Measurements from ENCODE around the gene PTGR1. TPM values are rescaled to one million over a fixed set of nuclear protein-coding genes. Genes with fewer than 3 reads are reported as not detected.
"Not testable (repeated sequence)": the region's sequence is repeated elsewhere in the genome, so short reads cannot be mapped to it uniquely, and the experiment has no call there.

Gene PTGR1
- total RNA-seq, 1 experiment from 2014 or later = 41.6 TPM

DNA sequence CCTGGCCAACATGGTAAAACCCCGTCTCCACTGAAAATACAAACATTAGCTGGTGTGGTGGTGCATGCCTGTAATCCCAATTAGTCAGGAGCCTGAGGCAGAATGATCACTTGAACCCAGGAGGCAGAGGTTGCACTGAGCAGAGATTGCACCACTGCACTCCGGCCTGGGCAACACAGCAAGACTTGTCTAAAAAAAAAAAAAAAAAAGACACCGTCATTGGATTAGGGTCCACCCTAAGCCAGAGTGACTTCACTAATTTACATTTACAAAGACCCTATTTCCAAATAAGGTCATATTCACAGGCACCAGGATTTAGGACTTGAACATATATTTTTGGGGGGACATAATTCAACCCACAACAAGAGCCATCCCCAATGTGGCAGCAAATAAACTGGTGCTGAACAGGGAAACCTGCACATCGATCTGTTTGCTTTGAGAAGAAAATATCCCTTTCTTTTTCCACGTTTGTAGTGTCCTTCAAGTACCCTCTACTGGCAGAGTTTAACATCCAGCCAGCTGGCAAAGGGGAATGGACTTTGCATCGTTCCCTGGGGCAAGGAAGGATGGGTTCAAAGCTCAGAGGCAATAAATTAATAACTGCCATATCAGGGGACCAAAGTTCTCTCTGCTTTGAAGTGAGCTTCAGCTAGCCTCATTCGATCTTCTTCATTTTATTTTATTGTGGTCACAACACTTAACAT is 28.0 kb upstream of the PTGR1 start (continued):
- TF ChIP-seq, protein P1, sequence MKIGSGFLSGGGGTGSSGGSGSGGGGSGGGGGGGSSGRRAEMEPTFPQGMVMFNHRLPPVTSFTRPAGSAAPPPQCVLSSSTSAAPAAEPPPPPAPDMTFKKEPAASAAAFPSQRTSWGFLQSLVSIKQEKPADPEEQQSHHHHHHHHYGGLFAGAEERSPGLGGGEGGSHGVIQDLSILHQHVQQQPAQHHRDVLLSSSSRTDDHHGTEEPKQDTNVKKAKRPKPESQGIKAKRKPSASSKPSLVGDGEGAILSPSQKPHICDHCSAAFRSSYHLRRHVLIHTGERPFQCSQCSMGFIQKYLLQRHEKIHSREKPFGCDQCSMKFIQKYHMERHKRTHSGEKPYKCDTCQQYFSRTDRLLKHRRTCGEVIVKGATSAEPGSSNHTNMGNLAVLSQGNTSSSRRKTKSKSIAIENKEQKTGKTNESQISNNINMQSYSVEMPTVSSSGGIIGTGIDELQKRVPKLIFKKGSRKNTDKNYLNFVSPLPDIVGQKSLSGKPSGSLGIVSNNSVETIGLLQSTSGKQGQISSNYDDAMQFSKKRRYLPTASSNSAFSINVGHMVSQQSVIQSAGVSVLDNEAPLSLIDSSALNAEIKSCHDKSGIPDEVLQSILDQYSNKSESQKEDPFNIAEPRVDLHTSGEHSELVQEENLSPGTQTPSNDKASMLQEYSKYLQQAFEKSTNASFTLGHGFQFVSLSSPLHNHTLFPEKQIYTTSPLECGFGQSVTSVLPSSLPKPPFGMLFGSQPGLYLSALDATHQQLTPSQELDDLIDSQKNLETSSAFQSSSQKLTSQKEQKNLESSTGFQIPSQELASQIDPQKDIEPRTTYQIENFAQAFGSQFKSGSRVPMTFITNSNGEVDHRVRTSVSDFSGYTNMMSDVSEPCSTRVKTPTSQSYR (CRISPR knock-in tag; IDR thresholded peaks at IDR 0.05) = no peak
- TF ChIP-seq ATF1 (CRISPR knock-in tag; IDR thresholded peaks at IDR 0.05) (no peak), TEAD1 (CRISPR knock-in tag; IDR thresholded peaks at IDR 0.05) (no peak), GRHL2 (CRISPR knock-in tag; IDR thresholded peaks at IDR 0.05; ENCODE audit: insufficient replicate concordance, severe bottlenecking) (no peak)

DNA sequence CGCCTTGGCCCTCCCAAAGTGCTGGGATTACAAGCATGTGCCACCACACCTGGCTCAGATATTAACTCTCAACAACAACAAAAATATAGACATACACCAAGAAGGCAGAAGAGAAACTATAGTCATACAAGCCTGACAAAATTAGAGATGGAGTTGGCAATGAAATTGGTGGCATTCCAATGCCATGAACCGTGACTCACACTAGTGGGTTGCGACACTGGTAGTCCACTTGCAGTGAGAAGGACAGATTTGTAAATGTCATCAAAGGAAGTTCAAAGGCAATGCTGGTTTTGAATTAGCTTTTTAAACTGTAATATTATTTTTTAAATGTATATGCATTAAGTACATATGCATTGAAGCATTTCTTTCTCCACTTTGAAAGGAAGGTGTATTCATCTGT is 23.2 kb upstream of the PTGR1 start:
- TF ChIP-seq, protein P2, sequence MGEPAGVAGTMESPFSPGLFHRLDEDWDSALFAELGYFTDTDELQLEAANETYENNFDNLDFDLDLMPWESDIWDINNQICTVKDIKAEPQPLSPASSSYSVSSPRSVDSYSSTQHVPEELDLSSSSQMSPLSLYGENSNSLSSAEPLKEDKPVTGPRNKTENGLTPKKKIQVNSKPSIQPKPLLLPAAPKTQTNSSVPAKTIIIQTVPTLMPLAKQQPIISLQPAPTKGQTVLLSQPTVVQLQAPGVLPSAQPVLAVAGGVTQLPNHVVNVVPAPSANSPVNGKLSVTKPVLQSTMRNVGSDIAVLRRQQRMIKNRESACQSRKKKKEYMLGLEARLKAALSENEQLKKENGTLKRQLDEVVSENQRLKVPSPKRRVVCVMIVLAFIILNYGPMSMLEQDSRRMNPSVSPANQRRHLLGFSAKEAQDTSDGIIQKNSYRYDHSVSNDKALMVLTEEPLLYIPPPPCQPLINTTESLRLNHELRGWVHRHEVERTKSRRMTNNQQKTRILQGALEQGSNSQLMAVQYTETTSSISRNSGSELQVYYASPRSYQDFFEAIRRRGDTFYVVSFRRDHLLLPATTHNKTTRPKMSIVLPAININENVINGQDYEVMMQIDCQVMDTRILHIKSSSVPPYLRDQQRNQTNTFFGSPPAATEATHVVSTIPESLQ (CRISPR knock-in tag; IDR thresholded peaks at IDR 0.05) = no peak
- TF ChIP-seq SMAD3 (CRISPR knock-in tag; IDR thresholded peaks at IDR 0.05; ENCODE audit: borderline replicate concordance) = no peak
- TF ChIP-seq, protein P3, sequence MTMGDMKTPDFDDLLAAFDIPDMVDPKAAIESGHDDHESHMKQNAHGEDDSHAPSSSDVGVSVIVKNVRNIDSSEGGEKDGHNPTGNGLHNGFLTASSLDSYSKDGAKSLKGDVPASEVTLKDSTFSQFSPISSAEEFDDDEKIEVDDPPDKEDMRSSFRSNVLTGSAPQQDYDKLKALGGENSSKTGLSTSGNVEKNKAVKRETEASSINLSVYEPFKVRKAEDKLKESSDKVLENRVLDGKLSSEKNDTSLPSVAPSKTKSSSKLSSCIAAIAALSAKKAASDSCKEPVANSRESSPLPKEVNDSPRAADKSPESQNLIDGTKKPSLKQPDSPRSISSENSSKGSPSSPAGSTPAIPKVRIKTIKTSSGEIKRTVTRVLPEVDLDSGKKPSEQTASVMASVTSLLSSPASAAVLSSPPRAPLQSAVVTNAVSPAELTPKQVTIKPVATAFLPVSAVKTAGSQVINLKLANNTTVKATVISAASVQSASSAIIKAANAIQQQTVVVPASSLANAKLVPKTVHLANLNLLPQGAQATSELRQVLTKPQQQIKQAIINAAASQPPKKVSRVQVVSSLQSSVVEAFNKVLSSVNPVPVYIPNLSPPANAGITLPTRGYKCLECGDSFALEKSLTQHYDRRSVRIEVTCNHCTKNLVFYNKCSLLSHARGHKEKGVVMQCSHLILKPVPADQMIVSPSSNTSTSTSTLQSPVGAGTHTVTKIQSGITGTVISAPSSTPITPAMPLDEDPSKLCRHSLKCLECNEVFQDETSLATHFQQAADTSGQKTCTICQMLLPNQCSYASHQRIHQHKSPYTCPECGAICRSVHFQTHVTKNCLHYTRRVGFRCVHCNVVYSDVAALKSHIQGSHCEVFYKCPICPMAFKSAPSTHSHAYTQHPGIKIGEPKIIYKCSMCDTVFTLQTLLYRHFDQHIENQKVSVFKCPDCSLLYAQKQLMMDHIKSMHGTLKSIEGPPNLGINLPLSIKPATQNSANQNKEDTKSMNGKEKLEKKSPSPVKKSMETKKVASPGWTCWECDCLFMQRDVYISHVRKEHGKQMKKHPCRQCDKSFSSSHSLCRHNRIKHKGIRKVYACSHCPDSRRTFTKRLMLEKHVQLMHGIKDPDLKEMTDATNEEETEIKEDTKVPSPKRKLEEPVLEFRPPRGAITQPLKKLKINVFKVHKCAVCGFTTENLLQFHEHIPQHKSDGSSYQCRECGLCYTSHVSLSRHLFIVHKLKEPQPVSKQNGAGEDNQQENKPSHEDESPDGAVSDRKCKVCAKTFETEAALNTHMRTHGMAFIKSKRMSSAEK (CRISPR knock-in tag; IDR thresholded peaks at IDR 0.05; ENCODE audit: borderline replicate concordance) = no peak
- H3K36me3 Mint-ChIP-seq = no peaks in the 10 kb centered on the region
- H3K4me3 Mint-ChIP-seq = no peak overlapping the region
- DNase-seq (ENCODE audit: low spot score) = no peak
- no peak for ATAC-seq
- POLR2A ChIA-PET = no interaction called here
- CTCF ChIA-PET = interaction anchor here (2.1 kb wide), 1 partner anchor 18 kb away, joined by 7 read pairs; no protein-coding TSS in a partner anchor
- H3K4me1 Mint-ChIP-seq = peaks cover 13% of the 10 kb centered on the region
- H3K9me3 Mint-ChIP-seq = peaks cover 4% of the 10 kb centered on the region; the same call in 1 of the 2 replicates
- H3K27me3 Mint-ChIP-seq (ENCODE audit: low read depth) = no peaks in the 10 kb centered on the region
- no peak overlapping the region for H3K27ac Mint-ChIP-seq

DNA sequence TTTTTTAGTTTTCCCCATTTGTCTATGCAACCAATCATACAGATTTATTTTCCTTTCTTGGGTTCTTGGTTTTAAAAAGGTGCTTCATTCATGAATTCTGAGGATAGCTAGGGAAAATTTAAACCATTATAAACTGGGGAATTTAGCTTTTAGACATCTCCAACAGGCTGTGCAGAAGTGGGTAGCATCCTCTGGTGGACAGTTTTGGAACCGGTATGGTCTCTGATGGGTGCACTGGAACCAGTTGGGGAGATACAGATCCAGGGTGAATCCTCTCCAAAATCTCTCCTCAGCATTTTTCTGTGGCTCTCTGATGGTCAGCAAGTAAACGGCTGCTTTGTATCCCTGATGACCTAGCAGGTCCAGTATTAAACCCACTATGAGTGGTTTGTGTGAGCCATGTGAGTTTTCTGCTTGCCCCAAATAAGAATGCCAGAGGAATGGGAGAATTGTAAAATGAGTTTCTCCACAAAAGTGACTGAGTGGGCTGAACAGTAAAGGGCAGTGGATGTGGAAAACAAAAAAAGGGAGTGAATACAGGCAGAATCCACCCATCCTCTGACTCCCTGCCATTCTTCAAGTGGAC is 22.5 kb upstream of the PTGR1 start:
- DNase-seq (ENCODE audit: low spot score) = peak; percentile 41
- POLR2A ChIA-PET = interaction anchor here (0.6 to 1.5 kb wide), 2 partner anchors 22 to 24 kb away, joined by 3 read pairs; no protein-coding TSS in a partner anchor
- peaks cover 4% of the 10 kb centered on the region; the same call in 1 of the 2 replicates for H3K9me3 Mint-ChIP-seq

DNA sequence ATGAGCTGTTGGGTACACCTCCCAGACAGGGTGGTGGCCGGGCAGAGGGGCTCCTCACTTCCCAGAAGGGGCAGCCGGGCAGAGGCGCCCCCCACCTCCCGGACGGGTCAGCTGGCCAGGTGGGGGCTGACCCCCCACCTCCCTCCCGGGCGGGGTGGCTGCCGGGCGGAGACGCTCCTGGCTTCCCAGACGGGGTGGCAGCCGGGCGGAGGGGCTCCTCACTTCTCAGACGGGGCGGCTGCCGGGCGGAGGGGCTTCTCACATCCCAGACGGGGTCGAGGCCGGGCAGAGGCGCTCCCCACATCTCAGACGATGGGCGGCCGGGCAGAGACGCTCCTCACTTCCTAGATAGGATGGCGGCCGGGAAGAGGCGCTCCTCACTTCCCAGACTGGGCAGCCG is 17.9 kb upstream of the PTGR1 start:
- H3K36me3 Mint-ChIP-seq; DNase-seq (ENCODE audit: low spot score); H3K9me3 Mint-ChIP-seq; POLR2A ChIA-PET; ATAC-seq; H3K27ac Mint-ChIP-seq; H3K27me3 Mint-ChIP-seq (ENCODE audit: low read depth); H3K4me3 Mint-ChIP-seq; CTCF ChIA-PET: not testable (repeated sequence)
- peaks cover 11% of the 10 kb centered on the region for H3K4me1 Mint-ChIP-seq

More for the DNA sequence above, 22.5 kb upstream of the PTGR1 start:
- no peaks in the 10 kb centered on the region for H3K36me3 Mint-ChIP-seq
- peak; percentile 98 for ATAC-seq
- no peak for TF ChIP-seq SMAD3 (CRISPR knock-in tag; IDR thresholded peaks at IDR 0.05; ENCODE audit: borderline replicate concordance)
- TF ChIP-seq, protein P4, sequence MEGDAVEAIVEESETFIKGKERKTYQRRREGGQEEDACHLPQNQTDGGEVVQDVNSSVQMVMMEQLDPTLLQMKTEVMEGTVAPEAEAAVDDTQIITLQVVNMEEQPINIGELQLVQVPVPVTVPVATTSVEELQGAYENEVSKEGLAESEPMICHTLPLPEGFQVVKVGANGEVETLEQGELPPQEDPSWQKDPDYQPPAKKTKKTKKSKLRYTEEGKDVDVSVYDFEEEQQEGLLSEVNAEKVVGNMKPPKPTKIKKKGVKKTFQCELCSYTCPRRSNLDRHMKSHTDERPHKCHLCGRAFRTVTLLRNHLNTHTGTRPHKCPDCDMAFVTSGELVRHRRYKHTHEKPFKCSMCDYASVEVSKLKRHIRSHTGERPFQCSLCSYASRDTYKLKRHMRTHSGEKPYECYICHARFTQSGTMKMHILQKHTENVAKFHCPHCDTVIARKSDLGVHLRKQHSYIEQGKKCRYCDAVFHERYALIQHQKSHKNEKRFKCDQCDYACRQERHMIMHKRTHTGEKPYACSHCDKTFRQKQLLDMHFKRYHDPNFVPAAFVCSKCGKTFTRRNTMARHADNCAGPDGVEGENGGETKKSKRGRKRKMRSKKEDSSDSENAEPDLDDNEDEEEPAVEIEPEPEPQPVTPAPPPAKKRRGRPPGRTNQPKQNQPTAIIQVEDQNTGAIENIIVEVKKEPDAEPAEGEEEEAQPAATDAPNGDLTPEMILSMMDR (IDR thresholded peaks at IDR 0.05) = peak; percentile 69
- no peaks in the 10 kb centered on the region for H3K27me3 Mint-ChIP-seq (ENCODE audit: low read depth)
- H3K4me3 Mint-ChIP-seq = no peak overlapping the region
- CTCF ChIA-PET = interaction anchor here (0.5 to 2.4 kb wide), 15 partner anchors 9 to 460 kb away, joined by 3 to 46 read pairs (median 5); partner anchors contain the start of genes DNAJC25, GNG10 and PTGR1
- H3K4me1 Mint-ChIP-seq = peaks cover 7% of the 10 kb centered on the region
- H3K27ac Mint-ChIP-seq = no peak overlapping the region

Data from WTC11 (cell line).